A673 (cell line): ENCODE results near the gene RNF182. TPM values are rescaled to one million over a fixed set of nuclear protein-coding genes. Genes with fewer than 3 reads are reported as not detected.
A peak's percentile ranks its signal among the peaks of the same experiment; 100 is the strongest.
"Not testable (repeated sequence)": the region's sequence is repeated elsewhere in the genome, so short reads cannot be mapped to it uniquely, and the experiment has no call there.

Source experiments
- BruUV-seq: library from RNA; stranded (reverse); fragments of 400-500 nt; replicated peaks from 2 replicates; lab custom pipeline; 2021; lab: Mats Ljungman, UMichigan
- CTCF ChIA-PET: fragments of 300-600 bp; sonication (Branson Sonifier 250); formaldehyde crosslinking; loops from one replicate; lab custom pipeline; 2022; ENCODE audit warnings: antibody characterized with exemption; lab: Charles Lee
- POLR2A ChIA-PET: fragments of 300-600 bp; sonication (Branson Sonifier 250); formaldehyde crosslinking; loops from one replicate; lab custom pipeline; 2022; ENCODE audit warnings: antibody characterized with exemption; ENCODE audit not compliant: low non-redundant PET; lab: Charles Lee
- DNase-seq: peaks from one replicate; pipeline ENCODE4 v3.0.0-alpha.2; 2015; ENCODE audit warnings: low spot score
- H3K27ac ChIP-seq: fragments of 200-600 bp; sonication (generic); 2 replicates; pipeline ENCODE4 v1.5.1; 2016; ENCODE audit warnings: mixed run types, low read depth, mild to moderate bottlenecking, mixed read lengths, antibody characterized with exemption, low read length; ENCODE audit not compliant: poor library complexity, severe bottlenecking
- H3K27me3 ChIP-seq: fragments of 200-600 bp; sonication (generic); replicated peaks from 2 replicates; pipeline ENCODE4 v1.6.1; 2017; ENCODE audit warnings: mixed run types, low read depth, mild to moderate bottlenecking, mixed read lengths, antibody characterized with exemption, low read length; ENCODE audit not compliant: insufficient read depth, poor library complexity
- H3K36me3 ChIP-seq: fragments of 200-600 bp; sonication (generic); 2 replicates; pipeline ENCODE4 v1.6.1; 2016; ENCODE audit warnings: mixed run types, mild to moderate bottlenecking, mixed read lengths, antibody characterized with exemption, low read length; ENCODE audit not compliant: insufficient read depth, poor library complexity, severe bottlenecking
- H3K4me1 ChIP-seq: fragments of 200-600 bp; sonication (generic); 2 replicates; pipeline ENCODE4 v1.6.1; 2017; ENCODE audit warnings: mixed run types, mild to moderate bottlenecking, mixed read lengths, antibody characterized with exemption, low read length; ENCODE audit not compliant: insufficient read depth, poor library complexity, severe bottlenecking
- H3K4me3 ChIP-seq: fragments of 200-600 bp; sonication (generic); 2 replicates; pipeline ENCODE4 v1.5.1; 2016; ENCODE audit warnings: low read depth, mixed run types, mild to moderate bottlenecking, mixed read lengths, low read length; ENCODE audit not compliant: poor library complexity, severe bottlenecking
- H3K9me3 ChIP-seq: fragments of 200-600 bp; sonication (generic); 2 replicates; pipeline ENCODE4 v1.6.1; 2016; ENCODE audit warnings: mixed run types, low read depth, mild to moderate bottlenecking, mixed read lengths, antibody characterized with exemption, low read length; ENCODE audit not compliant: poor library complexity, severe bottlenecking
- EZH2 ChIP-seq: fragments of 200-600 bp; sonication (generic); IDR thresholded peaks from 2 replicates; pipeline ENCODE4 v1.6.1; 2017; ENCODE audit warnings: borderline replicate concordance, low read depth, mild to moderate bottlenecking, mixed read lengths, antibody characterized with exemption, low read length; ENCODE audit not compliant: poor library complexity, severe bottlenecking
- intact Hi-C: fragments of 100-400 bp; cut with micrococcal nuclease; formaldehyde crosslinking; loops from one replicate; pipeline ENCODE4 v1.10.0; 2022; ENCODE audit not compliant: unreplicated experiment
- total RNA-seq: library from RNA; stranded (reverse); gene quantifications from 2 replicates; pipeline ENCODE4 v1.2.3, GENCODE V29; 2021
- TF ChIP-seq, protein P1 (sequence below): fragments of 300-800, 200-600 bp; sonication (generic); conservative IDR thresholded peaks from 2 replicates; pipeline ENCODE4 v1.5.1; 2017; ENCODE audit warnings: low read depth, mild to moderate bottlenecking, antibody characterized with exemption, low read length, moderate library complexity, mixed read lengths

RNF182 gene
- total RNA-seq, 1 experiment from 2014 or later, result 20.8 TPM

DNA sequence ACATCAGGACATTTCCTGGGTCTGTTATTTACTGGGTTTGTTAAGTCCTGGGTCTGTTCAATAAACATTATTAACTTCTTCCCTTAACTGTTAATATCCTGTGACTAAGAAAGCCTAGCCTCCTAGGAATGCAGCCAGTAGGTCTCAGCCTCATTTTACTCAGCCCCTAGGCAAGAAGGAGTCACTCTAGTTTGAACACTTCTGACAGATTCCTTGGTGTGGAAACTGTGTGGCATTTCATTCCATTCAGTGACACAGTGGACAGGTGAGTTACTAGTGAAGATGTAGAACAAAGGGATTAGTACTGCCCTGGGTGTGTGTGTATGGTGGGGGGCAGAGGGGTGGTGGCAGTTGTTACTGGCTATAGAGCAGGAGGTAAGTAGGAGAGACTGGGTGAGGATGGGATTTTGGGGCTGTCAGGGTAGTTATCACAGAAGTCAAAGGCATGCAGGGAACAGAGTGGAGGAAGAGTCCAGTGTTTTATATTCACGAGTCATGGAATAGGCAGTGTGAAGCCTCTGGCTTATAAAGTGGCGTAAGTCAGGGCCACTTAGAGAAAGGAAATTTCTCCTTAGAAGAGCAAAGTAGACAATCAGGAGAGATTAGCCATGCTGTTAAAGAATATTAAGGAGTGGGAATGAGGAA, 28.4 kb downstream of the RNF182 start:
- no peaks in the 10 kb centered on the region for H3K4me1 ChIP-seq
- no peak for TF ChIP-seq EZH2
- ChIA-PET POLR2A (no interaction called here), CTCF (no interaction called here)
- H3K9me3 ChIP-seq, result peaks cover 9% of the 10 kb centered on the region
- H3K36me3 ChIP-seq, result no peaks in the 10 kb centered on the region
- BruUV-seq, result no TSS peak
- no peaks in the 10 kb centered on the region for H3K27me3 ChIP-seq
- H3K27ac ChIP-seq, result no peak overlapping the region
- intact Hi-C loops, result no loop called here
- DNase-seq, result peak; percentile 24
- no peak overlapping the region for H3K4me3 ChIP-seq

DNA sequence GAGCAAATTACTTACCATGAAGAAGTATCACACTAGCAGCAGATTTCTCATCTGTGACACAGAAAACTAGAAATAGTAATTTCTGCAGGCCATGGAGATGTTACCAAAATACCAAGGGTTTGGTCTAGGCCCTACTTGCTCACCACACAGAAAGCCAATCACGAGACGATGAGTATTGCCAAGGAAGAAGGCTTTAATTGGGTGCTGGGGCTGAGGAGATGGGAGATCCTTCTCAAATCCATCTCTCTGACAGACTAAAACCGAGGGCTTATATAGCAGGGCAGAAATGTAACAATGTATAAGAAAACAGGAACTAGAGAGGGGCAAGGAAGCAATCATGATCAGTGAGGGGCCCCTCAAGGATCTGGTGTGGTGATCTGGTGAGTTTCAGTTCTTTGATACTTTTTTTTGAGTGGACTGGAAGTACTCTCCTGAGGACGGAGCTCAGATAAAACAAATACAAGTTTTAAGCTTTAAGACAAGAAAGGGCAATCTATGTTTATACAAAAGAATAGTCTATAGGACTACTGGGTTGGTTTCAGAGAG, 40.9 kb downstream of the RNF182 start:
- Histone ChIP-seq H3K4me1 (no peaks in the 10 kb centered on the region), H3K4me3 (no peak overlapping the region), H3K36me3 (no peaks in the 10 kb centered on the region), H3K9me3 (peaks cover 15% of the 10 kb centered on the region), H3K27ac (no peak overlapping the region), H3K27me3 (no peaks in the 10 kb centered on the region)
- no TSS peak for BruUV-seq
- TF ChIP-seq EZH2, result no peak
- DNase-seq, result no peak
- POLR2A ChIA-PET, result no interaction called here
- CTCF ChIA-PET, result no interaction called here
- intact Hi-C loops, result no loop called here

DNA sequence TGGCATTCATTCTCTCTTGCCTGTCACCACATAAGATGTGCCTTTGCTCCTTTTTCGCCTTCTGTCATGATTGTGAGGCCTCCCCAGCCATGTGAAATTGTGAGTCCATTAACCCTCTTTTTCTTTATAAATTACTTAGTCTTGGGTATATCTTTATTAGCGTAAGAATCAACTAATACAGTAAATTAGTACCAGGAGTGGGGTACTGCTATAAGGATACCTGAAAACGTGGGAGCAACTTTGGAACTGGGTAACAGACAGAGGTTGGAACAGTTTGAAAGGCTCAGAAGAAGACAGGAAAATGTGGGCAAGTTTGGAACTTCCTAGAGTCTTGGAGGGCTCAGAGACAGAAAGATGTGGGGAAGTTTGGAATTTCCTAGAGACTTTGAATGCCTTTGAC, 46.6 kb downstream of the RNF182 start:
- Histone ChIP-seq H3K9me3 (peaks cover 33% of the 10 kb centered on the region), H3K27me3 (no peaks in the 10 kb centered on the region), H3K4me3 (no peak overlapping the region), H3K27ac (no peak overlapping the region), H3K4me1 (no peaks in the 10 kb centered on the region), H3K36me3 (peaks cover 8% of the 10 kb centered on the region)
- BruUV-seq, result no TSS peak
- CTCF ChIA-PET, result no interaction called here
- POLR2A ChIA-PET, result no interaction called here
- intact Hi-C loops, result no loop called here
- TF ChIP-seq, protein P1, sequence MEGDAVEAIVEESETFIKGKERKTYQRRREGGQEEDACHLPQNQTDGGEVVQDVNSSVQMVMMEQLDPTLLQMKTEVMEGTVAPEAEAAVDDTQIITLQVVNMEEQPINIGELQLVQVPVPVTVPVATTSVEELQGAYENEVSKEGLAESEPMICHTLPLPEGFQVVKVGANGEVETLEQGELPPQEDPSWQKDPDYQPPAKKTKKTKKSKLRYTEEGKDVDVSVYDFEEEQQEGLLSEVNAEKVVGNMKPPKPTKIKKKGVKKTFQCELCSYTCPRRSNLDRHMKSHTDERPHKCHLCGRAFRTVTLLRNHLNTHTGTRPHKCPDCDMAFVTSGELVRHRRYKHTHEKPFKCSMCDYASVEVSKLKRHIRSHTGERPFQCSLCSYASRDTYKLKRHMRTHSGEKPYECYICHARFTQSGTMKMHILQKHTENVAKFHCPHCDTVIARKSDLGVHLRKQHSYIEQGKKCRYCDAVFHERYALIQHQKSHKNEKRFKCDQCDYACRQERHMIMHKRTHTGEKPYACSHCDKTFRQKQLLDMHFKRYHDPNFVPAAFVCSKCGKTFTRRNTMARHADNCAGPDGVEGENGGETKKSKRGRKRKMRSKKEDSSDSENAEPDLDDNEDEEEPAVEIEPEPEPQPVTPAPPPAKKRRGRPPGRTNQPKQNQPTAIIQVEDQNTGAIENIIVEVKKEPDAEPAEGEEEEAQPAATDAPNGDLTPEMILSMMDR, result no peak
- no peak for TF ChIP-seq EZH2
- no peak for DNase-seq

DNA sequence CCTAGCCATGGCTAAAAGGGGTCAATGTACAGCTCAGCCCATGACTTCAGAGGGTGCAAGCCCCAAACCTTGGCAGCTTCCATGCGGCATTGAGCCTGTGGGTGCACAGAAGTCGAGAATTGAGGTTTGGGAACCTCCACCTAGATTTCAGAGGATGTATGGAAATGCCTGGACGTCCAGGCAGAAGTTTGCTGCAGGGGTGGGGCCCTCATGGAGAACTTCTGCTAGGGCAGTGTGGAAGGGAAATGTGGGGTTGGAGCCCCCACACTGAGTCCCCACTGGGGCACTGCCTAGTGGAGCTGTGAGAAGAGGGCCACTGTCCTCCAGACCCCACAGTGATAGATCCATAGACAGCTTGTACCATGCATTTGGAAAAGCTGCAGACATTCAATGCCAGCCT, 47.9 kb downstream of the RNF182 start:
- H3K27me3 ChIP-seq, H3K36me3 ChIP-seq, H3K4me1 ChIP-seq, DNase-seq, H3K27ac ChIP-seq, CTCF ChIA-PET, BruUV-seq, H3K4me3 ChIP-seq, POLR2A ChIA-PET, intact Hi-C loops: not testable (repeated sequence)
- H3K9me3 ChIP-seq, result peaks cover 33% of the 10 kb centered on the region

DNA sequence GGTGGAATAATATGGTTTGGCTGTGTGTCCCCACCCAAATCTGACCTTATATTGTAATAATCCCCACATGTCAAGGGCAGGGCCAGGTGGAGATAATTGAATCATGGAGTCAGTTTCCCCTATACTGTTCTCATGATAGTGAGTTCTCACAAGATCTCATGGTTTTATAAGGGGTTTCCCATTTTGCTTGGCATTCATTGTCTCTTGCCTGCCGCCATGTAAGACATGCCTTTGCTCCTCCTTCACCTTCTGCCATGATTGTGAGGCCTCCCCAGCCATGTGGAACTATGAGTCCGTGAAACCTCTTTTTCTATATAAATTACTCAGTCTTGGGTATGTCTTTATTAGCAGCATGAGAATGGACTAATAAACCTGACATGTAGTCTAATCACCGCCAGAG, 48.7 kb downstream of the RNF182 start:
- H3K36me3 ChIP-seq, CTCF ChIA-PET, H3K4me1 ChIP-seq, BruUV-seq, H3K4me3 ChIP-seq, H3K27ac ChIP-seq, DNase-seq, H3K27me3 ChIP-seq, intact Hi-C loops, POLR2A ChIA-PET: not testable (repeated sequence)
- peaks cover 33% of the 10 kb centered on the region for H3K9me3 ChIP-seq
